H9 (cell line): ENCODE data around the gene ITPRIPL1. TPM values are rescaled to one million over a fixed set of nuclear protein-coding genes. Genes with fewer than 3 reads are reported as not detected.

Experiments used
- DNase-seq: peaks from one replicate; pipeline ENCODE4 v3.0.0-alpha.2; 2017
- H2AFZ ChIP-seq: one replicate; pipeline ENCODE4 v1.6.1; 2013; ENCODE audit warnings: mild to moderate bottlenecking, low read length, control low read depth, moderate library complexity
- H2AK5ac ChIP-seq: 2 replicates; pipeline ENCODE4 v1.6.1; 2013; ENCODE audit warnings: low read length, control low read depth, mixed read lengths; ENCODE audit not compliant: insufficient read length
- H2BK120ac ChIP-seq: one replicate; pipeline ENCODE4 v1.6.1; 2013; ENCODE audit warnings: low read depth, mild to moderate bottlenecking, low read length, control low read depth, inconsistent platforms; ENCODE audit not compliant: poor library complexity, severe bottlenecking
- H2BK12ac ChIP-seq: 2 replicates; pipeline ENCODE4 v1.6.1; 2013; ENCODE audit warnings: low read length, control low read depth, mixed read lengths, low read depth; ENCODE audit not compliant: insufficient read length
- H2BK15ac ChIP-seq: 2 replicates; pipeline ENCODE4 v1.6.1; 2013; ENCODE audit warnings: low read depth, low read length, control low read depth
- H2BK20ac ChIP-seq: one replicate; pipeline ENCODE4 v1.6.1; 2013; ENCODE audit warnings: low read depth, mild to moderate bottlenecking, low read length, control low read depth, inconsistent platforms; ENCODE audit not compliant: poor library complexity, severe bottlenecking
- H2BK5ac ChIP-seq: 2 replicates; pipeline ENCODE4 v1.6.1; 2013; ENCODE audit warnings: low read length, control low read depth, mixed read lengths; ENCODE audit not compliant: insufficient read length
- H3K14ac ChIP-seq: 2 replicates; pipeline ENCODE4 v1.6.1; 2013; ENCODE audit warnings: low read length, control low read depth; ENCODE audit not compliant: insufficient read depth
- H3K18ac ChIP-seq: 2 replicates; pipeline ENCODE4 v1.6.1; 2013; ENCODE audit warnings: low read depth, mild to moderate bottlenecking, mixed read lengths, low read length, control low read depth; ENCODE audit not compliant: insufficient read length
- H3K23ac ChIP-seq: 2 replicates; pipeline ENCODE4 v1.6.1; 2013; ENCODE audit warnings: low read length, control low read depth, mixed read lengths, low read depth; ENCODE audit not compliant: insufficient read length
- H3K23me2 ChIP-seq: 2 replicates; pipeline ENCODE4 v1.6.1; 2013; ENCODE audit warnings: low read depth, mild to moderate bottlenecking, mixed read lengths, low read length, control low read depth; ENCODE audit not compliant: insufficient read length, poor library complexity, severe bottlenecking
- H3K27ac ChIP-seq: 2 replicates; pipeline ENCODE4 v1.5.1; 2013; ENCODE audit warnings: low read length, control low read depth, mixed read lengths, low read depth; ENCODE audit not compliant: insufficient read length
- H3K27me3 ChIP-seq: 2 replicates; pipeline ENCODE4 v1.6.1; 2013; ENCODE audit warnings: low read length, control low read depth, inconsistent platforms; ENCODE audit not compliant: insufficient read depth
- H3K4ac ChIP-seq: 2 replicates; pipeline ENCODE4 v1.6.1; 2013; ENCODE audit warnings: low read depth, mild to moderate bottlenecking, control low read depth, inconsistent platforms, low read length, moderate library complexity
- H3K4me1 ChIP-seq: 2 replicates; pipeline ENCODE4 v1.6.1; 2013; ENCODE audit warnings: low read length, control low read depth, inconsistent platforms; ENCODE audit not compliant: insufficient read depth
- H3K4me2 ChIP-seq: 2 replicates; pipeline ENCODE4 v1.6.1; 2013; ENCODE audit warnings: low read length, control low read depth, mixed read lengths; ENCODE audit not compliant: insufficient read length, insufficient read depth
- H3K56ac ChIP-seq: 2 replicates; pipeline ENCODE4 v1.6.1; 2013; ENCODE audit warnings: low read depth, mild to moderate bottlenecking, mixed read lengths, low read length, control low read depth; ENCODE audit not compliant: insufficient read length
- H3K79me1 ChIP-seq: 2 replicates; pipeline ENCODE4 v1.6.1; 2013; ENCODE audit warnings: low read depth, mild to moderate bottlenecking, moderate library complexity, low read length, control low read depth, inconsistent platforms; ENCODE audit not compliant: insufficient read depth, poor library complexity, severe bottlenecking
- H3K79me2 ChIP-seq: 2 replicates; pipeline ENCODE4 v1.6.1; 2013; ENCODE audit warnings: low read length, control low read depth, inconsistent platforms; ENCODE audit not compliant: insufficient read depth
- H3K9ac ChIP-seq: 2 replicates; pipeline ENCODE4 v1.6.1; 2013; ENCODE audit warnings: low read length, control low read depth, mixed read lengths; ENCODE audit not compliant: insufficient read length; ENCODE audit errors: extremely low read depth
- H3K9me3 ChIP-seq: one replicate; pipeline ENCODE4 v1.6.1; 2013; ENCODE audit warnings: low read depth, low read length, inconsistent platforms; ENCODE audit not compliant: control insufficient read depth
- H3T11ph ChIP-seq: one replicate; pipeline ENCODE4 v1.6.1; 2013; ENCODE audit warnings: mild to moderate bottlenecking, low read length, control low read depth, inconsistent platforms
- H4K20me1 ChIP-seq: one replicate; pipeline ENCODE4 v1.6.1; 2013; ENCODE audit not compliant: control insufficient read depth, insufficient read length, insufficient read depth
- H4K5ac ChIP-seq: 2 replicates; pipeline ENCODE4 v1.6.1; 2013; ENCODE audit warnings: low read depth, mild to moderate bottlenecking, mixed read lengths, low read length, control low read depth; ENCODE audit not compliant: insufficient read length
- H4K8ac ChIP-seq: replicated peaks from 2 replicates; pipeline ENCODE4 v1.6.1; 2013; ENCODE audit warnings: low read length, control low read depth, mixed read lengths, low read depth; ENCODE audit not compliant: insufficient read length
- H4K91ac ChIP-seq: 2 replicates; pipeline ENCODE4 v1.6.1; 2013; ENCODE audit warnings: low read depth, mild to moderate bottlenecking, moderate library complexity, mixed read lengths, low read length, control low read depth; ENCODE audit not compliant: insufficient read length
- H3K27ac Mint-ChIP-seq, 3 experiments: 2 replicates in 2 of 3; 3 replicates in 1 of 3; pipeline ENCODE4 v1.8.0; 2020 to 2021; ENCODE audit warnings: mixed read lengths in 3 of 3, mild to moderate bottlenecking in 1 of 3, moderate library complexity in 1 of 3
- H3K27me3 Mint-ChIP-seq: 2 replicates; pipeline ENCODE4 v1.8.0; 2021; ENCODE audit warnings: low read depth, mild to moderate bottlenecking, moderate library complexity, mixed read lengths
- H3K36me3 Mint-ChIP-seq, 3 experiments: 2 replicates in 2 of 3; 3 replicates in 1 of 3; pipeline ENCODE4 v1.8.0; 2020 to 2021; ENCODE audit warnings: low read depth in 3 of 3, mixed read lengths in 3 of 3; ENCODE audit not compliant: insufficient read depth in 1 of 3
- H3K4me1 Mint-ChIP-seq, 2 experiments: 2 replicates each; pipeline ENCODE4 v1.8.0; 2020; ENCODE audit warnings: mixed read lengths in 2 of 2
- H3K4me3 Mint-ChIP-seq, 2 experiments: 2 replicates in 1 of 2; 3 replicates in 1 of 2; pipeline ENCODE4 v1.8.0; 2020 to 2021; ENCODE audit warnings: mild to moderate bottlenecking in 2 of 2, mixed read lengths in 2 of 2, moderate library complexity in 1 of 2
- H3K9me3 Mint-ChIP-seq, 2 experiments: 2 replicates in 1 of 2; 3 replicates in 1 of 2; pipeline ENCODE4 v1.8.0; 2020; ENCODE audit warnings: mild to moderate bottlenecking in 2 of 2, mixed read lengths in 2 of 2, moderate library complexity in 1 of 2
- CTCF ChIP-seq: fragments of 200-600 bp; sonication (generic); conservative IDR thresholded peaks from 3 replicates; pipeline ENCODE4 v1.8.0; 2021; ENCODE audit warnings: antibody characterized with exemption, mild to moderate bottlenecking
- WGBS: extraction: QIAGEN DNeasy Blood & Tissue Kit; methylation state at CpG from one replicate; pipeline ENCODE4 v1.1.7; 2013; ENCODE audit warnings: missing lambda C conversion rate, low lambda C conversion rate, mixed read lengths; ENCODE audit not compliant: insufficient read length; ENCODE audit errors: extremely low coverage; 5-methylcytosine and 5-hydroxymethylcytosine counted together
- total RNA-seq: library from RNA; stranded (reverse); gene quantifications from 2 replicates; pipeline ENCODE4 v1.2.1, GENCODE V29; 2021

Gene ITPRIPL1
- total RNA-seq, 1 experiment from 2014 or later: 16.3 TPM

- Mint-ChIP-seq H3K36me3 (peaks cover 34 to 86% (median 82%) of the 10 kb centered on the region in 3 experiments; a peak in 6 of 7 replicates), H3K27ac (no peak overlapping the region; a peak in 1 of 7 replicates), H3K4me1 (no peaks in the 10 kb centered on the region), H3K27me3 (no peaks in the 10 kb centered on the region), H3K4me3 (no peak overlapping the region; a peak in 1 of 5 replicates), H3K9me3 (no peaks in the 10 kb centered on the region)
- Histone ChIP-seq H2AFZ (no peak overlapping the region), H4K91ac (no peak overlapping the region), H3K4me1 (no peaks in the 10 kb centered on the region), H2BK120ac (no peak overlapping the region), H3K14ac (no peak overlapping the region), H3K9ac (no peak overlapping the region), H2BK5ac (no peak overlapping the region), H2BK15ac (no peak overlapping the region), H3K56ac (no peak overlapping the region), H3T11ph (no peak overlapping the region), H3K23me2 (no peaks in the 10 kb centered on the region), H3K79me2 (no peaks in the 10 kb centered on the region), H4K20me1 (peaks cover 2% of the 10 kb centered on the region), H2BK12ac (no peak overlapping the region), H3K27me3 (no peaks in the 10 kb centered on the region), H4K8ac (no peak overlapping the region), H3K23ac (no peak overlapping the region), H2AK5ac (no peak overlapping the region), H3K4ac (no peak overlapping the region), H3K79me1 (no peaks in the 10 kb centered on the region), H3K27ac (no peak overlapping the region), H3K4me2 (no peak overlapping the region), H3K18ac (no peak overlapping the region), H3K9me3 (no peaks in the 10 kb centered on the region), H4K5ac (no peak overlapping the region), H2BK20ac (no peak overlapping the region)
- DNase-seq: no peak
- no peak for TF ChIP-seq CTCF
- no CpG with 5 or more reads among the region's 6 CpGs for WGBS
These were observed 31.8 kb downstream of the ITPRIPL1 start for GRCh38 chr2:96356889-96357288.
